Esophagus squamous epithelium (tissue), 4 donors: ENCODE data around the gene RTCB.
A peak's percentile ranks its signal among the peaks of the same experiment; 100 is the strongest.

Source experiments
- POLR2A ChIP-seq, 4 donors: fragments of 450-650 bp; IDR thresholded peaks; one replicate each; pipeline ENCODE4 v1.6.1; 2017; ENCODE audit warnings: antibody characterized with exemption in 4 of 4, mild to moderate bottlenecking in 4 of 4, moderate library complexity in 3 of 4
- TF ChIP-seq, protein P1 (sequence below), 6 experiments: fragments of 450-650 bp in 4 of 6; fragments of 200-600 bp in 2 of 6; sonication (generic) in 2 of 6; IDR thresholded peaks; one replicate each; pipeline ENCODE4 v1.5.1; 2016 to 2019; ENCODE audit warnings: antibody characterized with exemption in 6 of 6, mild to moderate bottlenecking in 4 of 6, moderate library complexity in 4 of 6

DNA sequence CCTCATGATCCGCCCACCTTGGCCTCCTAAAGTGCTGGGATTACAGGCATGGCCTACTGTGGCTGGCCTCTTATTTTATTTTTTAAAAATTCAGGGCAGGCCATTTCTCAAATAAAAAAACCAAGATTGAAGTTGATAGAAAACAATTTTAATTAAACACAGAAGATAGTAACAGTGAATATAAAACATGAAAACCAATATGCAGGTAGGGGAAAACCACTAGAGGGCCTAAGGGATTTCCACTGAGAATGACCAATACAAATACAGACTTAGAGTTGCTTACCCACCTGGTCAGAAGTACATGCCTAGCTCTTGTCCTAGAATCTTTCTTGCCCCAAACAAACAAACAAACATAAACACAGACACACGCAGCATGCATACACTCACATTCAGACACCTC is 1.7 kb upstream of the RTCB start:
- TF ChIP-seq, protein P1, sequence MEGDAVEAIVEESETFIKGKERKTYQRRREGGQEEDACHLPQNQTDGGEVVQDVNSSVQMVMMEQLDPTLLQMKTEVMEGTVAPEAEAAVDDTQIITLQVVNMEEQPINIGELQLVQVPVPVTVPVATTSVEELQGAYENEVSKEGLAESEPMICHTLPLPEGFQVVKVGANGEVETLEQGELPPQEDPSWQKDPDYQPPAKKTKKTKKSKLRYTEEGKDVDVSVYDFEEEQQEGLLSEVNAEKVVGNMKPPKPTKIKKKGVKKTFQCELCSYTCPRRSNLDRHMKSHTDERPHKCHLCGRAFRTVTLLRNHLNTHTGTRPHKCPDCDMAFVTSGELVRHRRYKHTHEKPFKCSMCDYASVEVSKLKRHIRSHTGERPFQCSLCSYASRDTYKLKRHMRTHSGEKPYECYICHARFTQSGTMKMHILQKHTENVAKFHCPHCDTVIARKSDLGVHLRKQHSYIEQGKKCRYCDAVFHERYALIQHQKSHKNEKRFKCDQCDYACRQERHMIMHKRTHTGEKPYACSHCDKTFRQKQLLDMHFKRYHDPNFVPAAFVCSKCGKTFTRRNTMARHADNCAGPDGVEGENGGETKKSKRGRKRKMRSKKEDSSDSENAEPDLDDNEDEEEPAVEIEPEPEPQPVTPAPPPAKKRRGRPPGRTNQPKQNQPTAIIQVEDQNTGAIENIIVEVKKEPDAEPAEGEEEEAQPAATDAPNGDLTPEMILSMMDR (IDR thresholded peaks at IDR 0.05), result peak in 1 of 6 experiments; percentile 41
- no peak for TF ChIP-seq POLR2A (IDR thresholded peaks at IDR 0.05)
